ENCODE measurements around the gene LMAN1L. TPM values are rescaled to one million over a fixed set of nuclear protein-coding genes. Genes with fewer than 3 reads are reported as not detected.

The LMAN1L gene
- total RNA-seq, 2 experiments from 2014 or later: 0.56 to 0.93 TPM

- Histone ChIP-seq H3K27me3 (ENCODE audit: control insufficient read depth in 1 of 2, insufficient read depth in 2 of 2, low read length in 2 of 2) (no peaks in the 10 kb centered on the region), H3K27ac (ENCODE audit: low read depth in 1 of 2, low read length in 2 of 2) (peak overlapping the region; percentile 69 to 93), H3K4me3 (ENCODE audit: low read length) (peak overlapping the region; percentile 100), H3K36me3 (ENCODE audit: insufficient read depth, low read length) (peaks cover 42% of the 10 kb centered on the region), H3K9me3 (ENCODE audit: control insufficient read depth in 1 of 2, insufficient read depth in 1 of 2, low read length in 2 of 2) (no peaks in the 10 kb centered on the region), H3K4me1 (ENCODE audit: insufficient read depth, low read length) (peaks cover 85% of the 10 kb centered on the region)
- H3K27ac Mint-ChIP-seq: peak overlapping the region; percentile 94
- intact Hi-C loops (cut with DNase I, micrococcal nuclease): loop anchor here (1.0 to 10.0 kb wide), 6 partner anchors 9 to 792 kb away; partner anchors contain the start of genes C15orf39 (in 2 of the 2), ARID3B (in 1 of the 2), PML (in 1 of the 2) and STOML1 (in 1 of the 2)
- TF ChIP-seq CTCF (IDR thresholded peaks at IDR 0.05): no peak
- CTCF ChIA-PET: interaction anchor here (0.9 to 14.8 kb wide), 12 partner anchors 8 to 241 kb away, joined by 3 to 353 read pairs (median 6); partner anchors contain the start of genes FAM219B and ULK3
- POLR2A ChIA-PET: interaction anchor here (0.8 to 33.5 kb wide), 14 partner anchors 7 to 668 kb away, joined by 3 to 925 read pairs (median 8); partner anchors contain the start of genes ARID3B, CLK3, COX5A and CSK
- peak overlapping the region; percentile 90 for H3K4me3 Mint-ChIP-seq
- H3K4me1 Mint-ChIP-seq (ENCODE audit: low read depth): peaks cover 63% of the 10 kb centered on the region
- DNase-seq: peak in 3 of 14 experiments; percentile 10 to 61 (median 46)
- no peak for ATAC-seq (ENCODE audit: poor library complexity)
- peaks cover 48% of the 10 kb centered on the region for H3K36me3 Mint-ChIP-seq (ENCODE audit: low read depth)
- H3K9me3 Mint-ChIP-seq: no peaks in the 10 kb centered on the region
- no peaks in the 10 kb centered on the region for H3K27me3 Mint-ChIP-seq
Measured at GRCh38 chr15:74786551-74787165, 26.0 kb upstream of the LMAN1L start.

GRCh38 chr15:74787251-74788041 lies 25.2 kb upstream of the LMAN1L start:
- peaks cover 91% of the 10 kb centered on the region for H3K4me1 ChIP-seq (ENCODE audit: insufficient read depth, low read length)
- peaks cover 50% of the 10 kb centered on the region for H3K36me3 ChIP-seq (ENCODE audit: insufficient read depth, low read length)
- H3K27ac ChIP-seq (ENCODE audit: low read depth in 1 of 2, low read length in 2 of 2): peak overlapping the region; percentile 69 to 93
- ChIA-PET POLR2A (interaction anchor here (0.6 to 33.5 kb wide), 18 partner anchors 8 to 667 kb away, joined by 3 to 925 read pairs (median 6); partner anchors contain the start of genes ARID3B, CLK3, COX5A and CSK), CTCF (interaction anchor here (0.6 to 14.8 kb wide), 20 partner anchors 9 to 242 kb away, joined by 3 to 353 read pairs (median 4); partner anchors contain the start of genes FAM219B and ULK3)
- Mint-ChIP-seq H3K4me1 (ENCODE audit: low read depth) (peaks cover 71% of the 10 kb centered on the region), H3K27ac (peak overlapping the region; percentile 94), H3K27me3 (no peaks in the 10 kb centered on the region), H3K36me3 (ENCODE audit: low read depth) (peaks cover 52% of the 10 kb centered on the region), H3K9me3 (no peaks in the 10 kb centered on the region), H3K4me3 (peak overlapping the region; percentile 90)
- intact Hi-C loops (cut with DNase I, micrococcal nuclease): loop anchor here (1.0 to 10.0 kb wide), 6 partner anchors 8 to 793 kb away; partner anchors contain the start of genes C15orf39 (in 2 of the 2), ARID3B (in 1 of the 2), PML (in 1 of the 2) and STOML1 (in 1 of the 2)
- ATAC-seq (ENCODE audit: poor library complexity): peak; percentile 72
- DNase-seq: peak; percentile 78 to 98 (median 84)
- H3K4me3 ChIP-seq (ENCODE audit: low read length): peak overlapping the region; percentile 100
- H3K27me3 ChIP-seq (ENCODE audit: control insufficient read depth in 1 of 2, insufficient read depth in 2 of 2, low read length in 2 of 2): no peaks in the 10 kb centered on the region
- peak; percentile 83 for TF ChIP-seq CTCF (IDR thresholded peaks at IDR 0.05)
- no peaks in the 10 kb centered on the region for H3K9me3 ChIP-seq (ENCODE audit: control insufficient read depth in 1 of 2, insufficient read depth in 1 of 2, low read length in 2 of 2)

All from CD4-positive, alpha-beta T cell (primary cell).